ENCODE data around the gene MRPL44. TPM values are rescaled to one million over a fixed set of nuclear protein-coding genes. Genes with fewer than 3 reads are reported as not detected.

MRPL44 gene
- total and polyA plus RNA-seq, 2 of the 8 experiments (the other 6 are each of a cell fraction or from before 2014, with no cell fraction given), result 32.0 to 53.2 TPM

- TF ChIP-seq RBBP5 (IDR thresholded peaks at IDR 0.05; ENCODE audit: borderline replicate concordance, low read depth, low read length) (no peak; the same call in 1 of the 2 replicates), KDM5A (IDR thresholded peaks at IDR 0.05; ENCODE audit: low read length) (no peak), MAX (IDR thresholded peaks at IDR 0.05) (peak; percentile 42), ATF3 (IDR thresholded peaks at IDR 0.05; ENCODE audit: insufficient read depth, low read depth, low read length) (no peak), POLR2A (IDR thresholded peaks at IDR 0.05; ENCODE audit: control extremely low read depth in 1 of 2, low read depth in 2 of 2, low read length in 2 of 2) (peak in 1 of 2 experiments; percentile 16; a peak in 1 of 3 replicates), CREB1 (IDR thresholded peaks at IDR 0.05) (0 out of 2 replicates have a peak, but pooled peaks have one; percentile 16)
Measured at GRCh38 chr2:223944166-223944702, 13.0 kb upstream of the MRPL44 start (continued).

All from H1 (cell line).